H9 (cell line): ENCODE measurements around the gene YIPF2. TPM values are rescaled to one million over a fixed set of nuclear protein-coding genes. Genes with fewer than 3 reads are reported as not detected.
A peak's percentile ranks its signal among the peaks of the same experiment; 100 is the strongest.

Experiments used
- DNase-seq: peaks from one replicate; pipeline ENCODE4 v3.0.0-alpha.2; 2017
- H2AFZ ChIP-seq: one replicate; pipeline ENCODE4 v1.6.1; 2013; ENCODE audit warnings: mild to moderate bottlenecking, low read length, control low read depth, moderate library complexity
- H2AK5ac ChIP-seq: 2 replicates; pipeline ENCODE4 v1.6.1; 2013; ENCODE audit warnings: low read length, control low read depth, mixed read lengths; ENCODE audit not compliant: insufficient read length
- H2BK120ac ChIP-seq: one replicate; pipeline ENCODE4 v1.6.1; 2013; ENCODE audit warnings: low read depth, mild to moderate bottlenecking, low read length, control low read depth, inconsistent platforms; ENCODE audit not compliant: poor library complexity, severe bottlenecking
- H2BK12ac ChIP-seq: 2 replicates; pipeline ENCODE4 v1.6.1; 2013; ENCODE audit warnings: low read length, control low read depth, mixed read lengths, low read depth; ENCODE audit not compliant: insufficient read length
- H2BK15ac ChIP-seq: 2 replicates; pipeline ENCODE4 v1.6.1; 2013; ENCODE audit warnings: low read depth, low read length, control low read depth
- H2BK20ac ChIP-seq: one replicate; pipeline ENCODE4 v1.6.1; 2013; ENCODE audit warnings: low read depth, mild to moderate bottlenecking, low read length, control low read depth, inconsistent platforms; ENCODE audit not compliant: poor library complexity, severe bottlenecking
- H2BK5ac ChIP-seq: 2 replicates; pipeline ENCODE4 v1.6.1; 2013; ENCODE audit warnings: low read length, control low read depth, mixed read lengths; ENCODE audit not compliant: insufficient read length
- H3K14ac ChIP-seq: 2 replicates; pipeline ENCODE4 v1.6.1; 2013; ENCODE audit warnings: low read length, control low read depth; ENCODE audit not compliant: insufficient read depth
- H3K18ac ChIP-seq: 2 replicates; pipeline ENCODE4 v1.6.1; 2013; ENCODE audit warnings: low read depth, mild to moderate bottlenecking, mixed read lengths, low read length, control low read depth; ENCODE audit not compliant: insufficient read length
- H3K23ac ChIP-seq: 2 replicates; pipeline ENCODE4 v1.6.1; 2013; ENCODE audit warnings: low read length, control low read depth, mixed read lengths, low read depth; ENCODE audit not compliant: insufficient read length
- H3K23me2 ChIP-seq: 2 replicates; pipeline ENCODE4 v1.6.1; 2013; ENCODE audit warnings: low read depth, mild to moderate bottlenecking, mixed read lengths, low read length, control low read depth; ENCODE audit not compliant: insufficient read length, poor library complexity, severe bottlenecking
- H3K27ac ChIP-seq: 2 replicates; pipeline ENCODE4 v1.5.1; 2013; ENCODE audit warnings: low read length, control low read depth, mixed read lengths, low read depth; ENCODE audit not compliant: insufficient read length
- H3K27me3 ChIP-seq: 2 replicates; pipeline ENCODE4 v1.6.1; 2013; ENCODE audit warnings: low read length, control low read depth, inconsistent platforms; ENCODE audit not compliant: insufficient read depth
- H3K4ac ChIP-seq: 2 replicates; pipeline ENCODE4 v1.6.1; 2013; ENCODE audit warnings: low read depth, mild to moderate bottlenecking, control low read depth, inconsistent platforms, low read length, moderate library complexity
- H3K4me1 ChIP-seq: 2 replicates; pipeline ENCODE4 v1.6.1; 2013; ENCODE audit warnings: low read length, control low read depth, inconsistent platforms; ENCODE audit not compliant: insufficient read depth
- H3K4me2 ChIP-seq: 2 replicates; pipeline ENCODE4 v1.6.1; 2013; ENCODE audit warnings: low read length, control low read depth, mixed read lengths; ENCODE audit not compliant: insufficient read length, insufficient read depth
- H3K56ac ChIP-seq: 2 replicates; pipeline ENCODE4 v1.6.1; 2013; ENCODE audit warnings: low read depth, mild to moderate bottlenecking, mixed read lengths, low read length, control low read depth; ENCODE audit not compliant: insufficient read length
- H3K79me1 ChIP-seq: 2 replicates; pipeline ENCODE4 v1.6.1; 2013; ENCODE audit warnings: low read depth, mild to moderate bottlenecking, moderate library complexity, low read length, control low read depth, inconsistent platforms; ENCODE audit not compliant: insufficient read depth, poor library complexity, severe bottlenecking
- H3K79me2 ChIP-seq: 2 replicates; pipeline ENCODE4 v1.6.1; 2013; ENCODE audit warnings: low read length, control low read depth, inconsistent platforms; ENCODE audit not compliant: insufficient read depth
- H3K9ac ChIP-seq: 2 replicates; pipeline ENCODE4 v1.6.1; 2013; ENCODE audit warnings: low read length, control low read depth, mixed read lengths; ENCODE audit not compliant: insufficient read length; ENCODE audit errors: extremely low read depth
- H3K9me3 ChIP-seq: one replicate; pipeline ENCODE4 v1.6.1; 2013; ENCODE audit warnings: low read depth, low read length, inconsistent platforms; ENCODE audit not compliant: control insufficient read depth
- H3T11ph ChIP-seq: one replicate; pipeline ENCODE4 v1.6.1; 2013; ENCODE audit warnings: mild to moderate bottlenecking, low read length, control low read depth, inconsistent platforms
- H4K20me1 ChIP-seq: one replicate; pipeline ENCODE4 v1.6.1; 2013; ENCODE audit not compliant: control insufficient read depth, insufficient read length, insufficient read depth
- H4K5ac ChIP-seq: 2 replicates; pipeline ENCODE4 v1.6.1; 2013; ENCODE audit warnings: low read depth, mild to moderate bottlenecking, mixed read lengths, low read length, control low read depth; ENCODE audit not compliant: insufficient read length
- H4K8ac ChIP-seq: replicated peaks from 2 replicates; pipeline ENCODE4 v1.6.1; 2013; ENCODE audit warnings: low read length, control low read depth, mixed read lengths, low read depth; ENCODE audit not compliant: insufficient read length
- H4K91ac ChIP-seq: 2 replicates; pipeline ENCODE4 v1.6.1; 2013; ENCODE audit warnings: low read depth, mild to moderate bottlenecking, moderate library complexity, mixed read lengths, low read length, control low read depth; ENCODE audit not compliant: insufficient read length
- H3K27ac Mint-ChIP-seq, 3 experiments: 2 replicates in 2 of 3; 3 replicates in 1 of 3; pipeline ENCODE4 v1.8.0; 2020 to 2021; ENCODE audit warnings: mixed read lengths in 3 of 3, mild to moderate bottlenecking in 1 of 3, moderate library complexity in 1 of 3
- H3K27me3 Mint-ChIP-seq: 2 replicates; pipeline ENCODE4 v1.8.0; 2021; ENCODE audit warnings: low read depth, mild to moderate bottlenecking, moderate library complexity, mixed read lengths
- H3K36me3 Mint-ChIP-seq, 3 experiments: 2 replicates in 2 of 3; 3 replicates in 1 of 3; pipeline ENCODE4 v1.8.0; 2020 to 2021; ENCODE audit warnings: low read depth in 3 of 3, mixed read lengths in 3 of 3; ENCODE audit not compliant: insufficient read depth in 1 of 3
- H3K4me1 Mint-ChIP-seq, 2 experiments: 2 replicates each; pipeline ENCODE4 v1.8.0; 2020; ENCODE audit warnings: mixed read lengths in 2 of 2
- H3K4me3 Mint-ChIP-seq, 2 experiments: 2 replicates in 1 of 2; 3 replicates in 1 of 2; pipeline ENCODE4 v1.8.0; 2020 to 2021; ENCODE audit warnings: mild to moderate bottlenecking in 2 of 2, mixed read lengths in 2 of 2, moderate library complexity in 1 of 2
- H3K9me3 Mint-ChIP-seq, 2 experiments: 2 replicates in 1 of 2; 3 replicates in 1 of 2; pipeline ENCODE4 v1.8.0; 2020; ENCODE audit warnings: mild to moderate bottlenecking in 2 of 2, mixed read lengths in 2 of 2, moderate library complexity in 1 of 2
- CTCF ChIP-seq: fragments of 200-600 bp; sonication (generic); conservative IDR thresholded peaks from 3 replicates; pipeline ENCODE4 v1.8.0; 2021; ENCODE audit warnings: antibody characterized with exemption, mild to moderate bottlenecking
- WGBS: extraction: QIAGEN DNeasy Blood & Tissue Kit; methylation state at CpG from one replicate; pipeline ENCODE4 v1.1.7; 2013; ENCODE audit warnings: missing lambda C conversion rate, low lambda C conversion rate, mixed read lengths; ENCODE audit not compliant: insufficient read length; ENCODE audit errors: extremely low coverage; 5-methylcytosine and 5-hydroxymethylcytosine counted together
- total RNA-seq: library from RNA; stranded (reverse); gene quantifications from 2 replicates; pipeline ENCODE4 v1.2.1, GENCODE V29; 2021

The YIPF2 gene
- total RNA-seq, 1 experiment from 2014 or later, result 58.2 TPM

- Histone ChIP-seq H2AFZ (no peak overlapping the region), H2BK20ac (no peak overlapping the region), H3K27ac (no peak overlapping the region), H4K20me1 (no peaks in the 10 kb centered on the region), H4K8ac (no peak overlapping the region), H3K56ac (no peak overlapping the region), H2BK5ac (no peak overlapping the region), H4K5ac (no peak overlapping the region), H3K4ac (no peak overlapping the region), H2AK5ac (no peak overlapping the region), H3K79me2 (peaks cover 22% of the 10 kb centered on the region; the same call in 1 of the 2 replicates), H3K23ac (no peak overlapping the region), H2BK15ac (no peak overlapping the region), H3K4me2 (no peak overlapping the region), H3K27me3 (no peaks in the 10 kb centered on the region), H3T11ph (no peak overlapping the region), H3K18ac (no peak overlapping the region), H3K9me3 (no peaks in the 10 kb centered on the region), H3K79me1 (peaks cover 5% of the 10 kb centered on the region), H3K14ac (no peak overlapping the region), H2BK120ac (no peak overlapping the region), H4K91ac (no peak overlapping the region), H3K4me1 (no peaks in the 10 kb centered on the region), H2BK12ac (no peak overlapping the region), H3K23me2 (peaks cover 8% of the 10 kb centered on the region), H3K9ac (no peak overlapping the region)
- DNase-seq, result no peak
- WGBS, result no CpG with 5 or more reads among the region's 1 CpG
- Mint-ChIP-seq H3K27ac (peak overlapping the region in 1 of 3 experiments; percentile 31; a peak in 2 of 7 replicates), H3K4me3 (peak overlapping the region in 1 of 2 experiments; percentile 66; a peak in 2 of 5 replicates), H3K4me1 (peaks cover 22 to 28% of the 10 kb centered on the region in 2 experiments), H3K36me3 (peaks cover 1 to 18% (median 4%) of the 10 kb centered on the region in 3 experiments; a peak in 5 of 7 replicates), H3K27me3 (no peaks in the 10 kb centered on the region), H3K9me3 (no peaks in the 10 kb centered on the region)
- TF ChIP-seq CTCF, result no peak
These were observed 54.4 kb downstream of the YIPF2 start for GRCh38 chr19:10874024-10874423.
